Adrenal gland (tissue), 5 donors: ENCODE data around the gene PER1.

Experiments
- CTCF ChIP-seq, 6 experiments: fragments of 450-650 bp in 4 of 6; fragments of 200-600 bp in 2 of 6; sonication (generic) in 1 of 6; IDR thresholded peaks; 1 replicate in 5 of 6; 2 replicates in 1 of 6; pipeline versions ENCODE4 v1.5.1 to v1.8.0; 2016 to 2021; ENCODE audit warnings: antibody characterized with exemption in 6 of 6, mild to moderate bottlenecking in 2 of 6, moderate library complexity in 1 of 6
- POLR2A ChIP-seq, 2 donors: fragments of 450-650 bp; IDR thresholded peaks; one replicate each; pipeline ENCODE4 v1.6.1; 2017; ENCODE audit warnings: antibody characterized with exemption in 2 of 2, mild to moderate bottlenecking in 2 of 2, moderate library complexity in 1 of 2
- donor health status: DM: no; HTN: no; CAD: no.

DNA sequence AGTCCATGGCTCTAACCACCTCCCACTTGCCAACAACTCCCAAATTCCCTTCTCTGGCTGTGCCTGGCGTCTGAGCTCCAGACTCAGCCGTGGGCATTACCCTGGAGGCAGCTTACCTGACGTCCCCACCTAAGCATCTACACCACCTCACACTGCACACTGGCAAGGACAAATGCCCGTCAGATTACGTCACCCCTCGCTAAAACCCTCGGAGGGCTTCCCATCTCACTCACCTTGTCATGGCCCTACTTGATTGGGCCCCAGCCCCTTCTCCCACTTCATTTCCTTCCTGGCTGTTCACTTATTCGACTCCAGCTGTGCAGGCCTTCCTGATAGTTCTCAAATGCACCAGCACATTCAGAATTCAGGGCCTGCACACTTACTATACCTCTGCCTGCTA lies 47.3 kb downstream of the PER1 start:
- TF ChIP-seq CTCF (IDR thresholded peaks at IDR 0.05) (no peak), POLR2A (IDR thresholded peaks at IDR 0.05) (no peak)
